HCT116 (cell line): ENCODE measurements around the gene DPF1.

Experiments used
- EZH2 ChIP-seq: fragments of 200-600 bp; sonication (generic); IDR thresholded peaks from 2 replicates; pipeline ENCODE4 v1.6.1; 2017; ENCODE audit warnings: antibody characterized with exemption, mixed run types
- EZH2phosphoT487 ChIP-seq: fragments of 200-600 bp; IDR thresholded peaks from 2 replicates; pipeline ENCODE4 v1.6.1; 2018; ENCODE audit warnings: antibody characterized with exemption, borderline replicate concordance
- JUND ChIP-seq: IDR thresholded peaks from 2 replicates; pipeline ENCODE4 v1.6.1; 2012
- POLR2A ChIP-seq: IDR thresholded peaks from 2 replicates; pipeline ENCODE4 v1.7.0; 2011; ENCODE audit warnings: borderline replicate concordance; ENCODE audit not compliant: insufficient read depth, insufficient read length; ENCODE audit errors: extremely low read depth
- POLR2AphosphoS5 ChIP-seq: IDR thresholded peaks from 2 replicates; pipeline ENCODE4 v1.6.1; 2011; ENCODE audit warnings: mild to moderate bottlenecking, low read depth, low read length, moderate library complexity
- RAD21 ChIP-seq: IDR thresholded peaks from 2 replicates; pipeline ENCODE4 v1.6.1; 2012; ENCODE audit warnings: low read depth, mild to moderate bottlenecking
- SIN3A ChIP-seq: IDR thresholded peaks from 2 replicates; pipeline ENCODE4 v1.6.1; 2012; ENCODE audit warnings: low read depth
- SP1 ChIP-seq: IDR thresholded peaks from 2 replicates; pipeline ENCODE4 v1.6.1; 2012; ENCODE audit warnings: low read depth
- YY1 ChIP-seq: IDR thresholded peaks from 2 replicates; pipeline ENCODE4 v1.6.1; 2011; ENCODE audit warnings: low read length, low read depth, moderate library complexity, mild to moderate bottlenecking; ENCODE audit not compliant: insufficient replicate concordance; ENCODE audit errors: extremely low read depth
- ZFX ChIP-seq: fragments of 450-650 bp; IDR thresholded peaks from 2 replicates; pipeline ENCODE4 v1.6.1; 2017
- TF ChIP-seq, protein P1 (sequence below): IDR thresholded peaks from 2 replicates; pipeline ENCODE4 v1.6.1; 2011; ENCODE audit warnings: mild to moderate bottlenecking, low read length, moderate library complexity; ENCODE audit not compliant: insufficient replicate concordance; ENCODE audit errors: extremely low read depth
- TF ChIP-seq, protein P2 (sequence below), 3 experiments: fragments of 200-600 bp in 1 of 3; sonication (generic) in 1 of 3; IDR thresholded peaks in 2 of 3; conservative IDR thresholded peaks in 1 of 3; 2 replicates each; pipeline ENCODE4 v1.5.1; 2012 to 2017; ENCODE audit warnings: low read depth in 2 of 3, low read length in 2 of 3, antibody characterized with exemption in 1 of 3, borderline replicate concordance in 1 of 3, control low read depth in 1 of 3, mild to moderate bottlenecking in 1 of 3, mixed read lengths in 1 of 3, mixed run types in 1 of 3, moderate library complexity in 1 of 3; ENCODE audit not compliant: insufficient read depth in 1 of 3
- TF ChIP-seq, protein P3 (sequence below): IDR thresholded peaks from 2 replicates; pipeline ENCODE4 v1.6.1; 2012
- TF ChIP-seq, protein P4 (sequence below): IDR thresholded peaks from 2 replicates; pipeline ENCODE4 v1.6.1; 2012; ENCODE audit warnings: low read depth

DNA sequence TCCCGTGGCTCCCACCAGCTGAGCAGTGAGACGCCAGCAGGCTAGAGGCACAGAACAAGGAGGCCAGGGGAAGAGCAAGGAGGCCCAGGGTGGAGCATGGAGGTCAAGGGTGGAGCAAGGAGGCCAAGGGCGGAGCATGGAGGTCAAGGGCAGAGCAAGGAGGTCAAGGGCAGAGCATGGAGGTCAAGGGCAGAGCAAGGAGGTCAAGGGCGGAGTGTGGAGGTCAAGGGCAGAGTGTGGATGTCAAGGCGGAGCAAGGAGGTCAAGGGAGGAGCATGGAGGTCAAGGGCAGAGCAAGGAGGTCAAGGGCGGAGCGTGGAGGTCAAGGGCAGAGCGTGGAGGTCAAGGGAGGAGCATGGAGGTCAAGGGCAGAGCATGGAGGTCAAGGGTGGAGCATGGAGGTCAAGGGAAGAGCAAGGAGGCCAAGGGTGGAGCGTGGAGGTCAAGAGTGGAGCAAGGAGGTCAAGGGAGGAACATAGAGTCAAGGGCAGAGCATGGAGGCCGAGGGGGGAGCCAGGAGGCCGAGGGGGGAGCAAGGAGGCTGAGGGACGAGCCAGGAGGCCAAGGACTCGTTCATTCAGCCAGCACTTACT, 27.7 kb downstream of the DPF1 start:
- TF ChIP-seq, protein P1, sequence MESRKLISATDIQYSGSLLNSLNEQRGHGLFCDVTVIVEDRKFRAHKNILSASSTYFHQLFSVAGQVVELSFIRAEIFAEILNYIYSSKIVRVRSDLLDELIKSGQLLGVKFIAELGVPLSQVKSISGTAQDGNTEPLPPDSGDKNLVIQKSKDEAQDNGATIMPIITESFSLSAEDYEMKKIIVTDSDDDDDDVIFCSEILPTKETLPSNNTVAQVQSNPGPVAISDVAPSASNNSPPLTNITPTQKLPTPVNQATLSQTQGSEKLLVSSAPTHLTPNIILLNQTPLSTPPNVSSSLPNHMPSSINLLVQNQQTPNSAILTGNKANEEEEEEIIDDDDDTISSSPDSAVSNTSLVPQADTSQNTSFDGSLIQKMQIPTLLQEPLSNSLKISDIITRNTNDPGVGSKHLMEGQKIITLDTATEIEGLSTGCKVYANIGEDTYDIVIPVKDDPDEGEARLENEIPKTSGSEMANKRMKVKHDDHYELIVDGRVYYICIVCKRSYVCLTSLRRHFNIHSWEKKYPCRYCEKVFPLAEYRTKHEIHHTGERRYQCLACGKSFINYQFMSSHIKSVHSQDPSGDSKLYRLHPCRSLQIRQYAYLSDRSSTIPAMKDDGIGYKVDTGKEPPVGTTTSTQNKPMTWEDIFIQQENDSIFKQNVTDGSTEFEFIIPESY = no peak
- TF ChIP-seq POLR2A = no peak
- no peak for TF ChIP-seq JUND
- TF ChIP-seq, protein P2, sequence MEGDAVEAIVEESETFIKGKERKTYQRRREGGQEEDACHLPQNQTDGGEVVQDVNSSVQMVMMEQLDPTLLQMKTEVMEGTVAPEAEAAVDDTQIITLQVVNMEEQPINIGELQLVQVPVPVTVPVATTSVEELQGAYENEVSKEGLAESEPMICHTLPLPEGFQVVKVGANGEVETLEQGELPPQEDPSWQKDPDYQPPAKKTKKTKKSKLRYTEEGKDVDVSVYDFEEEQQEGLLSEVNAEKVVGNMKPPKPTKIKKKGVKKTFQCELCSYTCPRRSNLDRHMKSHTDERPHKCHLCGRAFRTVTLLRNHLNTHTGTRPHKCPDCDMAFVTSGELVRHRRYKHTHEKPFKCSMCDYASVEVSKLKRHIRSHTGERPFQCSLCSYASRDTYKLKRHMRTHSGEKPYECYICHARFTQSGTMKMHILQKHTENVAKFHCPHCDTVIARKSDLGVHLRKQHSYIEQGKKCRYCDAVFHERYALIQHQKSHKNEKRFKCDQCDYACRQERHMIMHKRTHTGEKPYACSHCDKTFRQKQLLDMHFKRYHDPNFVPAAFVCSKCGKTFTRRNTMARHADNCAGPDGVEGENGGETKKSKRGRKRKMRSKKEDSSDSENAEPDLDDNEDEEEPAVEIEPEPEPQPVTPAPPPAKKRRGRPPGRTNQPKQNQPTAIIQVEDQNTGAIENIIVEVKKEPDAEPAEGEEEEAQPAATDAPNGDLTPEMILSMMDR (IDR thresholded peaks at IDR 0.05 in 2 of 3, conservative IDR thresholded peaks at IDR 0.05 in 1 of 3; ENCODE audit: borderline replicate concordance in 1 of 3, insufficient read depth in 1 of 3, low read depth in 2 of 3, low read length in 2 of 3) = no peak
- no peak for TF ChIP-seq YY1
- TF ChIP-seq ZFX = no peak
- no peak for TF ChIP-seq RAD21
- no peak for TF ChIP-seq SP1
- TF ChIP-seq, protein P3, sequence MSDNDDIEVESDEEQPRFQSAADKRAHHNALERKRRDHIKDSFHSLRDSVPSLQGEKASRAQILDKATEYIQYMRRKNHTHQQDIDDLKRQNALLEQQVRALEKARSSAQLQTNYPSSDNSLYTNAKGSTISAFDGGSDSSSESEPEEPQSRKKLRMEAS = no peak
- TF ChIP-seq, protein P4, sequence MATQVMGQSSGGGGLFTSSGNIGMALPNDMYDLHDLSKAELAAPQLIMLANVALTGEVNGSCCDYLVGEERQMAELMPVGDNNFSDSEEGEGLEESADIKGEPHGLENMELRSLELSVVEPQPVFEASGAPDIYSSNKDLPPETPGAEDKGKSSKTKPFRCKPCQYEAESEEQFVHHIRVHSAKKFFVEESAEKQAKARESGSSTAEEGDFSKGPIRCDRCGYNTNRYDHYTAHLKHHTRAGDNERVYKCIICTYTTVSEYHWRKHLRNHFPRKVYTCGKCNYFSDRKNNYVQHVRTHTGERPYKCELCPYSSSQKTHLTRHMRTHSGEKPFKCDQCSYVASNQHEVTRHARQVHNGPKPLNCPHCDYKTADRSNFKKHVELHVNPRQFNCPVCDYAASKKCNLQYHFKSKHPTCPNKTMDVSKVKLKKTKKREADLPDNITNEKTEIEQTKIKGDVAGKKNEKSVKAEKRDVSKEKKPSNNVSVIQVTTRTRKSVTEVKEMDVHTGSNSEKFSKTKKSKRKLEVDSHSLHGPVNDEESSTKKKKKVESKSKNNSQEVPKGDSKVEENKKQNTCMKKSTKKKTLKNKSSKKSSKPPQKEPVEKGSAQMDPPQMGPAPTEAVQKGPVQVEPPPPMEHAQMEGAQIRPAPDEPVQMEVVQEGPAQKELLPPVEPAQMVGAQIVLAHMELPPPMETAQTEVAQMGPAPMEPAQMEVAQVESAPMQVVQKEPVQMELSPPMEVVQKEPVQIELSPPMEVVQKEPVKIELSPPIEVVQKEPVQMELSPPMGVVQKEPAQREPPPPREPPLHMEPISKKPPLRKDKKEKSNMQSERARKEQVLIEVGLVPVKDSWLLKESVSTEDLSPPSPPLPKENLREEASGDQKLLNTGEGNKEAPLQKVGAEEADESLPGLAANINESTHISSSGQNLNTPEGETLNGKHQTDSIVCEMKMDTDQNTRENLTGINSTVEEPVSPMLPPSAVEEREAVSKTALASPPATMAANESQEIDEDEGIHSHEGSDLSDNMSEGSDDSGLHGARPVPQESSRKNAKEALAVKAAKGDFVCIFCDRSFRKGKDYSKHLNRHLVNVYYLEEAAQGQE = no peak
- no peak for TF ChIP-seq EZH2
- no peak for TF ChIP-seq SIN3A
- TF ChIP-seq POLR2AphosphoS5 = no peak
- no peak for TF ChIP-seq EZH2phosphoT487
